HG03521 (cell line): Measurements from ENCODE around the gene COG6.

ENCODE experiments used
- ATAC-seq: cut with Tn5 transposase; IDR thresholded peaks from one replicate; pipeline ENCODE4 v1.9.1; 2021; ENCODE audit warnings: mild to moderate bottlenecking, moderate library complexity; ENCODE audit not compliant: unreplicated experiment

The COG6 gene

GRCh38 chr13:39655569-39656324 lies at the start of gene COG6:
Gene COG6, plus strand, starts transcription at chr13:39655662. Its CDS starts 65 bp downstream, at chr13:39655727.
- peak; percentile 92 for ATAC-seq

DNA sequence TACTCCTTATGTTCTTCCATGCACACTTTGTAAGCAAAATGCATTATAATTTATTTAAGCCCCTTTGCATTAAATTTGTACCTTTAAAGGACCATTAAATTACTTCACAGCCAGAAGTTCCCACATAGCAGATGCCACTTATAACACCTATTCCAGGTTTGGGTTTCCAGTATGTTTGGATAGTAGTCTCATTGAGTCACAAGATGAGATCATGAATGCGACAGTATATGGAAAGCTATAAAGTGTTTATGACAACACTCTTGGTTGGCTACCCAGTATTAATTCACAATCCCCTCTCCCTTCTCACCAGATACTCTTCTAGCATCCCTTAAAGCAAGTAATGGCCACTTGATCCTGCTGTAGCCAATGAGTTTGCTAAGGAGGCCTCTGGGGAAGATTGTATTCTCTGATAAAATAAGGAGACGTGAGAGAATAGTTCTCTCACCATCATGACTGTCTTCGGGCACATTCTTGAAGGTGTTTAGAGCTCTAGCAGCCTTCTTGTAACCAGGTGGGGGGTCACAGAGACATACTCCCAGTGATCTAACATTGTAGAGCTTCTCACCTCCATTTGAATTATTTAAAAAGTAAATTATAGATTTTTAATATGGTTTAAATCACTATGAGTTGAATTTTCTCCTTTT lies 49.7 kb upstream of the COG6 start:
- ATAC-seq: no peak

- ATAC-seq: no peak
Measured at GRCh38 chr13:39607876-39608275, 47.6 kb upstream of the COG6 start.

- no peak for ATAC-seq
Measured at GRCh38 chr13:39612023-39612637, 43.3 kb upstream of the COG6 start.

DNA sequence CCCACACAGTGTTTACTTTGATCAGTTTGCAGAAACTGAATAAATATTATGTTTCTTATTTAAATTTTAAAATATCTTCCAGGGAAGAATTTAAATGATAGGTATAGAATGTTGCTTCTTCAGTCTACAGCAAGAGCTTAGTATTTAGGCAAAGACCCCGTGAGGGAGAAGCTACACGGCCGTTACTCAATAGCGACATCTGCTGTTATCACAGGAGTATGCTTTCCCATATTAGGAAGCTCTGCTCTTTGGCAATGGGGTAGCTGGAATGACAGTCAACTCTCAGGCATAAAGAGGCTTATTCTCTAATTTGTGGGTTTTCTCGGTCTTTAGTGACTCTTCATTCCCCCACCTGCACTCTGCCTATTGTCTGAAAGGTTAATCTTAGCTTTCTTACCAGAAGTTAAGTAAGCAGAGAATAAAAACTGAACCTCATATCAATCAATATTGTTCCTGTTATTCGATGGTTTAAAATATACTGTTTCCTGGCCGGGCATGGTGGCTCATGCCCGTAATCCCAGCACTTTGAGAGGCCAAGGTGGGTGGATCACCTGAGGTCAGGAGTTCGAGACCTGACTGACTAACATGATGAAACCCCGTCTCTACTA lies 39.3 kb upstream of the COG6 start:
- ATAC-seq: peak; percentile 74

DNA sequence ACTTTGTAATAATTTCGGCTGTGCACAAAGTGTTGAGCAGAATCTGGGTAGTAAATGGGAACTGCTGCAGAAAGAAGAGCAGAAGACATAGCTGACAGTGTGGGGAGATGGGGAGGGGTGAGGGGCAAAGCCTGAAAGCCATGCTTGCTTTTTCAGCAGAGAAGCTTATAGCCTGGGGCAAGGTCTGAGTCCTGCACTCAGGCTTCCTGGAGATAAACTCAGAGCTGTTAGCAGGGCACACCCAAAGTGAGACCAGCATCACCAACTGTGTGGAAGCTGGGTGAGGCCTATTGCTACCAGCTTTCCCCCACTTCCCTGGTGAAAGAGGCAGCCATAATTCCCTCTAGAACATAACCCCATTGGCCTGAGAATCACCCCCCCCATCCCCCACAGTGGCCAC lies 36.9 kb upstream of the COG6 start:
- no peak for ATAC-seq

- ATAC-seq: no peak
Measured at GRCh38 chr13:39623466-39623865, 32.0 kb upstream of the COG6 start.

- ATAC-seq: no peak
Measured at GRCh38 chr13:39631307-39631706, 24.2 kb upstream of the COG6 start.

DNA sequence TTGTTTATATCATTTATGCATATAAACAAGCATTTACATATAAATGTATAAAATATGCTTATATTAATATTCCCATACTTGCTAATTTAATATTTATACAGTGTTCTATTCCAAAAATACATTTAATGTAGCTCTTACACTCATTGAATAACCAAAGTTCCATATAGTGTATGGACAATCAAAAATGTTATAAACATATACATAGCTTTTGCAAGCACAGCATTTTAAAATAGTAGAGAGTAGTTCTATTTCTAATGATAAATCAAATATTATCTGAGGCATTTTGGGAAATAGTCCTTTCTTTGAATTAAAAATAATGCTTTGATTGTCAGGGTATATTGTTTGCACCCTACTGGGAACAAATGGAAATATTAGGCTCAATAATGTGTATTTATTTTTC lies 22.5 kb upstream of the COG6 start:
- no peak for ATAC-seq

GRCh38 chr13:39635564-39635963 lies 19.9 kb upstream of the COG6 start:
- no peak for ATAC-seq

DNA sequence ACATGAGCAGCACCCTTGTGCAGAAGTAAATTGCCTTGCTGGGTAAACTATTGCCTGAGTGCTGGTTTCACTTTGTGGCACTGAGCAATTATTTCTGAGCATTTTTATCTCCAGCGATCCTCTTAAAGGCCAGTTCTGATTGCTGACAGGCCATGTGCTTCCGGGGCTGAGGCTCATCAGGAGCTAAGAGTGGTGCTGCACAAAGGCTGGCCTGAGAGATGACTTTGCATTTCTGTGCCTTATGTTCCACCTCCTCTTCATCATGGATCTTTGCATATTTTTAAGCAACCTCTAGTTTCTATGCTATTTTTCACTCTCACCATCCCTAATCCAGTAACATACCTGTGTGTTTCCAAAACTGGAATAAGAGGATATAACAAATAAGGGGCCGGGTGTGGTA lies 17.6 kb upstream of the COG6 start:
- ATAC-seq: no peak

DNA sequence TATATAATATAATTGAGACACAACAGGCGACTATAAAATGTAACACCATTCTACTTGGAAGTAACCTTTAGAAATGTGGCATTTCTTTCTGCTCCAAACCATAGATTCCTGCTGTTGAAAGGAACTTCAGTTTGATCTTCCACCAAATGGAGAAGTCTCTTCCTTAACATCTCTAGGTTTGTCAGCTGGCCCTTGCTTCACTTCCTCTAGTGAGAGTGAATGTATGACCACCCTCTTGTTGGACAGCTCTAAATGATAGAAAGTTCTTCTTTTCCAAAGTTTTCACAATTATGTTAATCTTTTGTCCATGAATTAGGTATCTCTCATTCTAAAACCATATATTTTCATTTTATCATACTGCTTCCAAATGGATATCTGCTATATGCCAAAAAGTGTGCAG lies 13.8 kb upstream of the COG6 start:
- ATAC-seq: no peak

DNA sequence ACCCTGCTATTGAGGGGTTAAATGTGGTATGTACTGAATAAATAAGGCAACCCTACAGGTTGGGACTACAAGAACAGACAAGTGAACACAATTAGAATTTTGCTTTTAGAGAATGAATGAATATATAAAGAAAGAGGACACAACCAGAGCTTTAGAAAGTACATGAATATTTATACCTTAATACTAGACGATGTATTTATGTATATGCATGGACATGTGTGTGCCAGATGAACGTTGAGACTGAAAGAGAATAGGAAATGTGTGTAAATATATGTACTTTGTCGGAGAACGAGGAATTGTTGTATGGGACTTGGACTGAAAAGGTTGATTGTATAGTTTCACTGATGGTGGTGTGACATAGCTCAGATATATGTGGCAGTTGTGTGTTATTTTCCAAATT lies 9.3 kb upstream of the COG6 start:
- no peak for ATAC-seq

DNA sequence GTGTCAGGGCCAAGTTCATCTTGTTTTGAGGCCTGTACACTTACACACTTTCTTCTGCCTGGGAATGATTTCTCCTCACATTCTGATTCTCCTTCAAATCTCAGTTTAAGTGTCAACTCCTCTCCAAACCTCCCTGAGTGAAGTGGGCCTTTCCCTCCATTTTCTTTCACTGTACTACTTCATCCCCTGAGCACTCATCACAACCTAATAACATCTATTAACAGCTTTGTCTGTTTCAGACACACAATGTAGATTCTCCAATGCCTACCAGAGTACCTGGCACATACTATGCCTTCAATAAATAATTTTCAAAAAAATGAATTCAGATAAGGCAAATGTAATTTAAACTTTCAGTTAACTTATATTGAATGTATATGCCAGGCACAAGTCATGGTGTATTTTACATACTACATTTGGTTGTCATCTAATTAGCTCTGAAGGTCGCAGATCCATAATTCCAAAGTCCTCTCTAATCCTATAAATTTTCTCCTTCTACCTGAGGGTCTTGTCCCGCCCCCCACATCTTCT lies 357 bp upstream of the COG6 start:
- no peak for ATAC-seq

GRCh38 chr13:39656325-39656677 lies 839 bp downstream of the COG6 start:
- peak; percentile 6 for ATAC-seq

DNA sequence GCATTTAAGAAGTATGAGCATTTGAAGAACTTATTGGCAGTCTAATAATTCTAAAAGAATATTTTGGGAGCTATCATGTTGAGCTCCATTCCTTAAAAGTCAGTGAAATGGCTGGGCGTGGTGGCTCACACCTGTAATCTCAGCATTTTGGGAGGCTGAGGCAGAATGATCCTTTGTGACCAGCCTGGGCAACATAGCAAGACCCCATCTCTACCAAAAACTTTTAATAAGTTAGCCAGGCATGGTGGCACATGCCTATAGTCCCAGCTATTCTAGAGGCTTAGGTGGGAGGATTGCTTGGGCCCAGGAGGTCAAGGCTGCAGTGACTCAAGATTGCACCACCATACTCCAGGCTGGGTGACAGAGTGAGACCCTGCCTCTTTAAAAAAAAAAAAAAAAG lies 8.0 kb downstream of the COG6 start:
- ATAC-seq: no peak

DNA sequence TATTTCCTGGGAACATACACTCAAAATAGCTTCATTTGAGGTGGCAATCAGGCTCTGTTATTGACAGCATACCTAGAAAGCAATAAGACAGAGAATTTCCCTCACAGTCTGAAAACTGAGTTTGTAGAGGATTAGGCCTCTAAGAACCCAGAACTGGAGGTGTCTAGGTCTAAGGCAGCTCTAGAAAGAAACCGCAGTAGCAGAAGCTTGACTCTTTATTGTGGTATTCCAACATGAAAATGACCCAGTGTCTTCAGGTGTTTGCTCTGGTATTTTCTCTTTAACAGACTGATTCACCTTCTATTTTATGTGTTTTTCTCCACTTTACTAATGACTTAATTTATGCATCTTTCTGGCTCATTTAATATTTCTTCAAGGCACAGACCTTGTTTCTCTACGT lies 8.5 kb downstream of the COG6 start:
- no peak for ATAC-seq

DNA sequence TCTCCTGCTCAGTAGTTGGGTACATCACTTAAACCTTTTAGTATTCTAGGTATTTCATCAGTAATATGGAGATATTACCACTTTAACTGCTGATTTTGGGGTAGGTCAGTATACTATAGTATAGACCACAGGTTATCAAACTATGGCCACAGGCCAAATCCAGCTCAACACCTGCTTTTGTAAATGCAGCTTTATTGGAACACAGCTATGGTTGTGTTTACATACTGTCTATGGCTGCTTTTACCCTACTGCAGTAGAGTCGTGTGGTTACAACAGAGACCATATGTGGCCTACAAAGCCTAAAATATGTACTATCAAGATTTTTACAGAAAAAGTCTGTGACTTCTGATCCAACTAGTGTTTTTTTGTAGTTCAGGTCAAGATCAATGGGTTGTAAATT lies 10.3 kb downstream of the COG6 start:
- no peak for ATAC-seq

DNA sequence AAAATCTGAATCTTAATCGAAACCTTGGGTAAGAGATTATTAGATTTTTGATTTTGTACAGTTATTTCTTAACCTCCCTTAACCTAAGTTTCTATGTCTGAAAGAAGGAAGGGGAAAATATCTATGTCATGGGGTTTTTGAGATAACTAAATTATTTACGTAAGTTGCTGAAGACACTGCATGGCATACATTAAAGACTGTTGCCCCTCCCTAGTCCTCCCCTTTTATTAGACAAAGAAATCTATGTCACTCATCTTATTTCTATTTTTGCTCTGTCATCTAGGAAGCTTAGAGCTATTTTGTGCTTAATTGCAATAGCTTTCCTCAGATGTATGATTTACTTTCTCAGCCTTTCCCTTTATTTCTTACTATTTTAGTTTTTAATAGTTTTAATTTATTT lies 15.0 kb downstream of the COG6 start:
- no peak for ATAC-seq

- ATAC-seq: no peak
Measured at GRCh38 chr13:39672378-39673132, 17.1 kb downstream of the COG6 start.

DNA sequence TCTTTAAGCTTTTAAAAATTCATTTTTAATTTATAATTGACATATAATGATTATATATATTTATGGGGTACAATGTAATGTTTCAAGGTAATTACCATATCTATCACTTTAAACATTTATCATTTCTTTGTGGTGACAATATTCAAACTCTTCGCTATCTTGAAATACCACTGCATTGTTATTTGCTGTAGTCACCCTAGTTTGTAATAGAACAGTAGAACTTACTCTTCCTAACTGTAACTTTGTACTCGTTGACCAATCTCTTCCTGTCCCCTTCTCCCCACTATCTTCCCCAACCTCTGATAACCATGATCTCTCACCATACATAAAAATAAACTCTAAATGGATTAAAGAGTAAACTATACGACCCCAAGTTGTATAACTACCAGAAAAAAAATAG lies 20.4 kb downstream of the COG6 start:
- no peak for ATAC-seq
